Measurements from ENCODE around the gene POU6F2. TPM values are rescaled to one million over a fixed set of nuclear protein-coding genes. Genes with fewer than 3 reads are reported as not detected.

Gene POU6F2
- total RNA-seq, 1 donor from 2014 or later: 0.40 TPM

DNA sequence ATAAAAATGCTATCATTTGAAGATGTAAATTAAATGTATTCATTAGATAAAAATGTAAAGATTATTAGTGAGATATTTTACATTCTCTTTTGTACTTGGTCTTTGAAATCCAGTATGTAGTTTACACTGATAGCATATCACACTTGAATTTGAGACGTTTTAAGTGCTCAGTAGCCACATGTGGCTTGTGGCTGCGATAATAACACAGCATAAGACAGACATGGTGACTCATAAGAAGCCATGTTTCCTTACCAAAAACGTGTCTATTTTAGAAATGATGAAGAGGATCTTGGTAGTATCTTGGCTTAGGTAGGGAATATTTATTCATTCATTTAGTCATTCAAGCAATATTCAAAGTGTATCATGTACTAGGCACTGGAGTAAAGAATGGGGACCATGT, 149.3 kb downstream of the POU6F2 start:
- peaks cover 5% of the 10 kb centered on the region for H3K27me3 Mint-ChIP-seq (ENCODE audit: low read depth)
- no peak overlapping the region for H3K4me3 Mint-ChIP-seq (ENCODE audit: unreplicated experiment)
- no peak overlapping the region for H3K27ac Mint-ChIP-seq (ENCODE audit: unreplicated experiment)

DNA sequence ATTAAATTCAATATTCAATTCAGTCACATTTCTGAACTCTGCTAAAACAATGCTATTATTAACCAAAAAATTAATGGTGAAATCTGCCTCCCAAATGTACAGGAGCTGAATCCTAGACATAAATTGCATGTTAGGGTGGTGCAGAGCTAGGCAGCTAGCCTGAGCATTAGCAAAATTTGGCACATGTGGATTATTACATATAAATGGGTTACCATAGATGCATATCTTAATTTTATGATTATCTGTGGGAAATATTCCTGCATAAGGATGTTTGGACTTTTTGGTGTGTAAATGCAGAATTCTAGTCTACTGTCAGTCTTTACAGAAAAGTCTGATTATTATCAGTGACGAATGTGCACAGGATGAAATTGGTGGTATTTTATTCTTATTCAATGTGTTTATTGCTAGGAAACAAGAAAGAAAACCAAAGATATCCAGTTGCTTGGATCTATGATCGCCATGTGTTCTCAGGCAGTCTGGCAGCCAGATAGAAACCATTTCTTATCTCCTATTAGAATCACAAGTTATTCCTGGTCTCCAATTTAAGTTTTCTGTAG, 150.7 kb downstream of the POU6F2 start:
- Mint-ChIP-seq H3K27ac (ENCODE audit: unreplicated experiment) (no peak overlapping the region), H3K4me3 (ENCODE audit: unreplicated experiment) (no peak overlapping the region), H3K36me3 (ENCODE audit: low read depth) (no peaks in the 10 kb centered on the region), H3K9me3 (ENCODE audit: low read depth) (no peaks in the 10 kb centered on the region), H3K27me3 (ENCODE audit: low read depth) (peaks cover 2% of the 10 kb centered on the region), H3K4me1 (ENCODE audit: low read depth) (no peaks in the 10 kb centered on the region)
- TF ChIP-seq, protein P1, sequence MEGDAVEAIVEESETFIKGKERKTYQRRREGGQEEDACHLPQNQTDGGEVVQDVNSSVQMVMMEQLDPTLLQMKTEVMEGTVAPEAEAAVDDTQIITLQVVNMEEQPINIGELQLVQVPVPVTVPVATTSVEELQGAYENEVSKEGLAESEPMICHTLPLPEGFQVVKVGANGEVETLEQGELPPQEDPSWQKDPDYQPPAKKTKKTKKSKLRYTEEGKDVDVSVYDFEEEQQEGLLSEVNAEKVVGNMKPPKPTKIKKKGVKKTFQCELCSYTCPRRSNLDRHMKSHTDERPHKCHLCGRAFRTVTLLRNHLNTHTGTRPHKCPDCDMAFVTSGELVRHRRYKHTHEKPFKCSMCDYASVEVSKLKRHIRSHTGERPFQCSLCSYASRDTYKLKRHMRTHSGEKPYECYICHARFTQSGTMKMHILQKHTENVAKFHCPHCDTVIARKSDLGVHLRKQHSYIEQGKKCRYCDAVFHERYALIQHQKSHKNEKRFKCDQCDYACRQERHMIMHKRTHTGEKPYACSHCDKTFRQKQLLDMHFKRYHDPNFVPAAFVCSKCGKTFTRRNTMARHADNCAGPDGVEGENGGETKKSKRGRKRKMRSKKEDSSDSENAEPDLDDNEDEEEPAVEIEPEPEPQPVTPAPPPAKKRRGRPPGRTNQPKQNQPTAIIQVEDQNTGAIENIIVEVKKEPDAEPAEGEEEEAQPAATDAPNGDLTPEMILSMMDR (IDR thresholded peaks at IDR 0.05): no peak
- DNase-seq (ENCODE audit: low spot score): no peak

More for the DNA sequence above, 149.3 kb downstream of the POU6F2 start:
- no peaks in the 10 kb centered on the region for H3K9me3 Mint-ChIP-seq (ENCODE audit: low read depth)
- DNase-seq (ENCODE audit: low spot score): no peak
- no peaks in the 10 kb centered on the region for H3K4me1 Mint-ChIP-seq (ENCODE audit: low read depth)
- no peaks in the 10 kb centered on the region for H3K36me3 Mint-ChIP-seq (ENCODE audit: low read depth)
- TF ChIP-seq, protein P1 (IDR thresholded peaks at IDR 0.05): no peak

DNA sequence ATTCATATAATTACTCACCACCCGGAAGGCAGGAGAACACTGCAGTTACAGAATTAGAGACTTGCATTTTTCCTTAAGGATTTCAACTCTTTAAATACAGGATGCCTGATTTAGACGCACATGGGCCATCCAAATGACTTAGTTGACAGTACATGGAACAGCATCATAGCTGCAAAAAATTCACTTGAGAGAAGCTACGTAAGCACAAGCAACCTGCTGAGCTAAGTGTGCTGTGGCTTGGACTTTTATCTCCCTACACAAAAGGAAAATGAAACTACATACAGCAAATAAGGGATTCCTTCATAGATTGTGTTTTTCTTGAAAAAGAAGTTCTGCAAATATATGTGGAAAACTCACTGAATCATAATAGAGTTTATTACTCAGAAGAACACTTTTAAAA, 152.6 kb downstream of the POU6F2 start:
- TF ChIP-seq, protein P1 (IDR thresholded peaks at IDR 0.05): no peak
- Mint-ChIP-seq H3K4me1 (ENCODE audit: low read depth) (no peaks in the 10 kb centered on the region), H3K36me3 (ENCODE audit: low read depth) (no peaks in the 10 kb centered on the region), H3K4me3 (ENCODE audit: unreplicated experiment) (no peak overlapping the region), H3K27me3 (ENCODE audit: low read depth) (peaks cover 4% of the 10 kb centered on the region), H3K9me3 (ENCODE audit: low read depth) (no peaks in the 10 kb centered on the region), H3K27ac (ENCODE audit: unreplicated experiment) (no peak overlapping the region)
- DNase-seq (ENCODE audit: low spot score): no peak

DNA sequence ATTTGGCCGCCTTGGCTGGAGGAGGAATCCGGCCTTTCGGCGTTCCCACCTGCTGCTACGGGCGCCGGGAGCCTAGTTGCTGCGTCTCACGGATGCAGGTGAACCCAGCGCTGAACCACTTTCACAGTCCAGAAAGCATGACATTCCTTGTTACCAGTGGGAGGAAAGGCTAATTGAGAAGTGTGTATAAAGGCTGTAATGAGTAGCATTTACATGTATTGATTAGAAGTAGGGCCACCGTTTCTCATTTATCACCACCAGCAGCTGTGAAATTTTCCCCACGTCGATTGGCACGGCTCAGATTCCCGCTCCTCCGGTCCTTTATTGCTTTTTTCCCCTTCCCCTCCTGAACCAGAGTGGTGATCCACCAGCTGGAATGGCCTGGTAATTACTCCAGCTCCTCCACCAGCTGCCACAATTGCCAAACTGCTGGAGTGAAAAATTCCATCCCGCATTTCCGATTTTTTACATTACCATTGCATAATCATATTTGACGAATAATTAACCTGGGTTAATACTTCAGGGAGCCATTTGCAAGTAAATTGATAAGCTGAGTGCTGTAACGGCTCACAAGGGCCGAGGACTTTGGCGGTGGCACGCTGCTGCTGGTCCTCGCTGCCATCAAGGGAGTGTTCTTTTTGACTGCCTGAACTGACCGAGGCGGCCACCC, 153.3 kb downstream of the POU6F2 start:
- Mint-ChIP-seq H3K36me3 (ENCODE audit: low read depth) (no peaks in the 10 kb centered on the region), H3K4me3 (ENCODE audit: unreplicated experiment) (no peak overlapping the region), H3K27ac (ENCODE audit: unreplicated experiment) (no peak overlapping the region), H3K4me1 (ENCODE audit: low read depth) (no peaks in the 10 kb centered on the region), H3K9me3 (ENCODE audit: low read depth) (no peaks in the 10 kb centered on the region), H3K27me3 (ENCODE audit: low read depth) (peaks cover 4% of the 10 kb centered on the region)
- no peak for DNase-seq (ENCODE audit: low spot score)
- TF ChIP-seq, protein P1 (IDR thresholded peaks at IDR 0.05): no peak

DNA sequence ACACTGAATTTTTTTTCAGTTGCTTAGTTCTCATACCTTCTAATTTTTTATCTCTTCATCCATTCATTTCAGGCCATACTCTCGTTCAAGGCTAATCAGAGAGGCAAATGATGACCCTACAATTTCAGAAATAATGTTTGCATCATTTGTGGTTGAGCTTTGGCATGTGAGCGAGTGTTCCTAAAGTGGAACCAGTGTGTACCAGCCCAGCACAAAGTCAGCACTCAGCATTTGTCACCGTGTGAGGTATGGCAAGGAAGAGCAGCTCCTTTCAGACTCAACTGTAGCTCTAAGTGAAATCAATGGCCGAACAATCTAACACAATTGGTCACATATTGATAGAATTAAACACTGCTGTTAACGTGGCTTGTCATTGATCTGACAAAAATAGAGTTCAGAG, 154.6 kb downstream of the POU6F2 start:
- TF ChIP-seq, protein P1 (IDR thresholded peaks at IDR 0.05): no peak
- H3K27ac Mint-ChIP-seq (ENCODE audit: unreplicated experiment): no peak overlapping the region
- no peak for DNase-seq (ENCODE audit: low spot score)
- H3K9me3 Mint-ChIP-seq (ENCODE audit: low read depth): peaks cover 2% of the 10 kb centered on the region
- H3K27me3 Mint-ChIP-seq (ENCODE audit: low read depth): peaks cover 4% of the 10 kb centered on the region
- H3K36me3 Mint-ChIP-seq (ENCODE audit: low read depth): peaks cover under 1% of the 10 kb centered on the region
- H3K4me1 Mint-ChIP-seq (ENCODE audit: low read depth): no peaks in the 10 kb centered on the region
- H3K4me3 Mint-ChIP-seq (ENCODE audit: unreplicated experiment): no peak overlapping the region

Measured in chondrocyte (in vitro differentiated cells).